Measurements from ENCODE around the gene ZNF100.
"Not testable (repeated sequence)": the region's sequence is repeated elsewhere in the genome, so short reads cannot be mapped to it uniquely, and the experiment has no call there.

ZNF100 gene

GRCh38 chr19:21680026-21680425 is 87.4 kb downstream of the ZNF100 start:
- Histone ChIP-seq H3K4me3 (ENCODE audit: low read length, poor library complexity, severe bottlenecking) (no peak overlapping the region), H2AFZ (ENCODE audit: low read length) (no peak overlapping the region), H3K4me1 (ENCODE audit: insufficient read depth, low read length, poor library complexity, severe bottlenecking) (no peaks in the 10 kb centered on the region), H4K20me1 (ENCODE audit: insufficient read depth, low read length, poor library complexity, severe bottlenecking) (no peaks in the 10 kb centered on the region), H3K36me3 (ENCODE audit: insufficient read depth, low read length) (no peaks in the 10 kb centered on the region), H3K9ac (ENCODE audit: low read depth, low read length, poor library complexity, severe bottlenecking) (no peak overlapping the region), H3K9me3 (ENCODE audit: insufficient read depth, low read depth, low read length) (0 out of 2 replicates have a peak, but pooled peaks cover 5% of the 10 kb centered on the region), H3K79me2 (ENCODE audit: insufficient read depth, low read length) (no peaks in the 10 kb centered on the region), H3F3A (ENCODE audit: low read depth) (no peaks in the 10 kb centered on the region), H3K9me2 (replicated peaks; ENCODE audit: low read depth, low read length) (no peaks in the 10 kb centered on the region), H3K4me2 (ENCODE audit: low read depth, low read length, poor library complexity, severe bottlenecking) (no peak overlapping the region), H3K27me3 (ENCODE audit: insufficient read depth, low read length, poor library complexity, severe bottlenecking) (no peaks in the 10 kb centered on the region)
- TF ChIP-seq CTCF (conservative IDR thresholded peaks at IDR 0.05; ENCODE audit: low read length), result no peak
- TF ChIP-seq EZH2phosphoT487 (IDR thresholded peaks at IDR 0.05; ENCODE audit: borderline replicate concordance), result no peak

GRCh38 chr19:21677696-21678418 is 89.5 kb downstream of the ZNF100 start:
- Histone ChIP-seq H3K9me2 (replicated peaks; ENCODE audit: low read depth, low read length) (no peaks in the 10 kb centered on the region), H4K20me1 (ENCODE audit: insufficient read depth, low read length, poor library complexity, severe bottlenecking) (no peaks in the 10 kb centered on the region), H3K4me1 (ENCODE audit: insufficient read depth, low read length, poor library complexity, severe bottlenecking) (no peaks in the 10 kb centered on the region), H3K36me3 (ENCODE audit: insufficient read depth, low read length) (no peaks in the 10 kb centered on the region), H3K4me2 (ENCODE audit: low read depth, low read length, poor library complexity, severe bottlenecking) (no peak overlapping the region), H2AFZ (ENCODE audit: low read length) (no peak overlapping the region), H3K79me2 (ENCODE audit: insufficient read depth, low read length) (no peaks in the 10 kb centered on the region), H3K9me3 (ENCODE audit: insufficient read depth, low read depth, low read length) (0 out of 2 replicates have a peak, but pooled peaks cover 5% of the 10 kb centered on the region), H3F3A (ENCODE audit: low read depth) (no peaks in the 10 kb centered on the region), H3K4me3 (ENCODE audit: low read length, poor library complexity, severe bottlenecking) (no peak overlapping the region), H3K27me3 (ENCODE audit: insufficient read depth, low read length, poor library complexity, severe bottlenecking) (no peaks in the 10 kb centered on the region), H3K9ac (ENCODE audit: low read depth, low read length, poor library complexity, severe bottlenecking) (no peak overlapping the region)
- TF ChIP-seq CTCF (conservative IDR thresholded peaks at IDR 0.05; ENCODE audit: low read length) (no peak), EZH2phosphoT487 (IDR thresholded peaks at IDR 0.05; ENCODE audit: borderline replicate concordance) (no peak)

- H3K9me2 ChIP-seq (replicated peaks; ENCODE audit: low read depth, low read length), result no peaks in the 10 kb centered on the region
- H4K20me1 ChIP-seq (ENCODE audit: insufficient read depth, low read length, poor library complexity, severe bottlenecking), result no peaks in the 10 kb centered on the region
- TF ChIP-seq CTCF (conservative IDR thresholded peaks at IDR 0.05; ENCODE audit: low read length) (no peak), EZH2phosphoT487 (IDR thresholded peaks at IDR 0.05; ENCODE audit: borderline replicate concordance) (no peak)
- H3F3A ChIP-seq (ENCODE audit: low read depth), result no peaks in the 10 kb centered on the region
- no peaks in the 10 kb centered on the region for H3K9me3 ChIP-seq (ENCODE audit: insufficient read depth, low read depth, low read length)
- H3K27me3 ChIP-seq (ENCODE audit: insufficient read depth, low read length, poor library complexity, severe bottlenecking), result no peaks in the 10 kb centered on the region
- no peak overlapping the region for H3K9ac ChIP-seq (ENCODE audit: low read depth, low read length, poor library complexity, severe bottlenecking)
- H3K4me3 ChIP-seq (ENCODE audit: low read length, poor library complexity, severe bottlenecking), result no peak overlapping the region
- no peaks in the 10 kb centered on the region for H3K36me3 ChIP-seq (ENCODE audit: insufficient read depth, low read length)
- no peak overlapping the region for H2AFZ ChIP-seq (ENCODE audit: low read length)
- no peaks in the 10 kb centered on the region for H3K79me2 ChIP-seq (ENCODE audit: insufficient read depth, low read length)
- no peaks in the 10 kb centered on the region for H3K4me1 ChIP-seq (ENCODE audit: insufficient read depth, low read length, poor library complexity, severe bottlenecking)
- no peak overlapping the region for H3K4me2 ChIP-seq (ENCODE audit: low read depth, low read length, poor library complexity, severe bottlenecking)
These were observed 92.9 kb downstream of the ZNF100 start for GRCh38 chr19:21674454-21674853.

GRCh38 chr19:21673479-21673878 is 93.9 kb downstream of the ZNF100 start:
- not testable (repeated sequence) for H3K4me2 ChIP-seq (ENCODE audit: low read depth, low read length, poor library complexity, severe bottlenecking); H4K20me1 ChIP-seq (ENCODE audit: insufficient read depth, low read length, poor library complexity, severe bottlenecking); H3K9me2 ChIP-seq (replicated peaks; ENCODE audit: low read depth, low read length); H3K9ac ChIP-seq (ENCODE audit: low read depth, low read length, poor library complexity, severe bottlenecking); H3K9me3 ChIP-seq (ENCODE audit: insufficient read depth, low read depth, low read length); H3K27me3 ChIP-seq (ENCODE audit: insufficient read depth, low read length, poor library complexity, severe bottlenecking); H3K4me1 ChIP-seq (ENCODE audit: insufficient read depth, low read length, poor library complexity, severe bottlenecking); H3K4me3 ChIP-seq (ENCODE audit: low read length, poor library complexity, severe bottlenecking); H3K36me3 ChIP-seq (ENCODE audit: insufficient read depth, low read length); H3F3A ChIP-seq (ENCODE audit: low read depth); H3K79me2 ChIP-seq (ENCODE audit: insufficient read depth, low read length); H2AFZ ChIP-seq (ENCODE audit: low read length)
